T1000 (cell line): ENCODE results near the gene GNG12.

Experiments used
- DNase-seq: peaks from one replicate; lab custom pipeline; 2025; ENCODE audit warnings: mixed read lengths; lab: John Stamatoyannopoulos, UW

GNG12 gene

DNA sequence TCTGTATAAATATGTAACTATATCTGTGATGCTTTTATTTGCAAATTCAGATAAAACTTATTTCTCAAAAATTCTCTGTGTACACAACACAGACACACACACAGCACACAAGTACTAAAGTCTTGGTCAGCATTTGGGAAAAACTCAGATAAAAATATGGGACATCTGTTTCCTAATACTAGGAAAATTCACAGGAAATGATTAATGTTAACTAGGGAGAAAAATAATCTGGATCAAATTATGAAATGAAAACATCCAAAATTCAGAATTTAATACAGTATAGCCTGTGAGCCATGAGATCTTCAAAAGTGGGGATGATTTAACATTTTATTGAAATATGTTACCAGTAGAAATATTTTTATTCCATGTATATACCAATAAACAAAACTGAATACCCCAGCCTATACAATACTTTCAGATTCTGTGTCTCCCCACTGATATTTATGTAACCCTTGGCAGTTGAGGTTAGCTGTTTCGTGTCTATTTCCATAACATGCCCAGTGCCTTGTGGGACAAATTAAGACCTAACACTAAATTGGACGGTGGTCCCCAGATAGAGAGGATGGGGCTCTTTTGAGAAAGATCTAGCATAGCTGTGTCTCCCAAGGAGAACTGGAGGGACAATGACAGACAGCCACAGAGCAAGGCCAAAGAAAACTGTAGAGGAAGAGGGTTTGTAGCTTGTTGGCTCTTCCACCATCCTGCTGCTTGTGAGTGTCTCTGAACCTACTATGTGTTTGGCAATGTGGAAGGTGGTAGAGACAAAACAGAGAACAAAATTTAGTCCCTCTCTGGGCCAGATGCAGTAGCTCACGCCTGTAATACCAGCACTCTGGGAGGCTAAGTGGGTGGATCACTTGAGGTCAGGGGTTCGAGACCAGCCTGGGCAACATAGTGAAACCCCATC is 47.2 kb downstream of the GNG12 start:
- no peak for DNase-seq

DNA sequence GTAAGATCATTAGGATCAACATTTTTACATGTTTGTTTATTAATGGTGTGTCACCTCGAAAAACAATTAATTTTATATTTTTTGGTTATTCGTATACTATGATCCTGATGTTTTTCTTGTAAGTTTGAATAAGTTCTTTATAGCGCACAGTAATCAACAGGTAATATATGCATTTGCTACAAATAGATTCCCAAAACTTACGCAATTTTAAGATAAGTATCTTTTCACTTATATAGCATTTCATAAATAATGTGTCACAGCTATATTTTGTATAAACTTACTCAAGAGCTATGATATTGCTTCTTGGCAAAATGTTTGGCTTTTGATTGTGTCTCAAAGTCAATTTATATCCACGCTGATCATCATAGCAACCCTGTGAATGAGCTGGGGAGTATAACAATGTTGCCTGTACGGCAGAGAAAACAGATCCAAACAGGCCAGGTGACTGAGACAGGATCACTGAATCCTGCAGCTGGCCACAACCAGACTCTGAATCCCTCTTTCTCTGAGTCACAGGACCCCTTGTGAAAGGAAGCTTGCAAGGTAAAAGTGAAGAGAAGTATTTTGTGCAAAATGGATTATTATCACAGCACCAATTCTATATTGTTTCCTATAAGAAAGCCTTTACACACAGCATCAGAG is 48.6 kb downstream of the GNG12 start:
- no peak for DNase-seq

DNA sequence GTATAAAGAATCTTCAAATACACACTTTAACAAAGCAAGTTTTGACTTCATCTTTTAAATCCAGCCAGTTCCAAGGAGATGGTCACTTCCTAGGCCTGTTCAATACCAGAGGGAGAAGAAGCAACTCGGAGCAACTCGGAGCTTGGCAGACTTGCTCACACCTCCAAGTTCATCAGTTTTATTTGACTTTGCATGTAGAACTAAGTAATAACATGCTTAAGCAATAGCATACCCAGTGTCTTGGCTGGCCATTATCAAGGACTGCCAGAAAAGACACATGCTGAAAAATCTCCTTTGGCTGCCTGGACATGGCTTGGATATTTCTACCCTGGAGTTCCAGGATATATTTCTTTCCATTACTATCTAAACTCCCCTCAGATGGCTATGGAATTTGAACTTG is 52.6 kb downstream of the GNG12 start:
- DNase-seq: no peak

DNA sequence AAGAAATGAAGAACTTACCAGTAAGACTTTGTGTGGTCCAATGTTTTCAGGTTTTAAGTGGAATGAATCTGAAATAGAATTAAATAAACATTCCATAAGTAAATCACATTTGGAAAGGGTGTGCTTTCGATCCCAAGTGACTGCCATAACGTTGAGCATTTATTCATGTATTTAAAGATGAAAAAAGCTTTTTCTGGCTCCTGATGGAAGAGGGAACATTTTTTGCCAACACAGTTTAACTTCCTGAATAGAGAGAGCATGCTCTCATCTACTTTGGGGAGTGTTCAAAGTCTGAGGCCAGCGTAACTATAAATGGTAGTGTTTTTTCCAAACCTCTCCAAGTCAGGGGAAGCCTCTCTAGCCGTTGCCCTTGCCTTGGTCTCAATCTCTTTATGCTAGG is 55.8 kb downstream of the GNG12 start:
- DNase-seq: no peak

DNA sequence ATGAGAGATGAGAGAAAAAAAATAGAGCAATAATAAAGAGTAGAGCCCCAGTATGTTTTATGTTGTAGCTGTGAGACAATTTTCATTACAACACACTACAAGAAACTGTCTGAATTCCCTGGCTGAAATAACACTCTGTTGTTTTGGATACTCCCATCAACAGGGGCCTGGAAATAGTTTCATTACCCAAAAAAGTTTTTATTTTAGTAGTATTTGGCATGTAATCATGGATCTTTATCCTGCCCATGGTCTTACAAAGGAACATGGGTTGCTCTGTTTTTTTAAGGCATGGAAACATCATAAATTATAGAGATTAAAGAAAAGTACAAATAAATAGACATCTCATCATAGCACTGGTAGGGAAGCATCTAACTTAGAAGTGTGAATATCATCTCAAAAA is 56.3 kb downstream of the GNG12 start:
- no peak for DNase-seq

DNA sequence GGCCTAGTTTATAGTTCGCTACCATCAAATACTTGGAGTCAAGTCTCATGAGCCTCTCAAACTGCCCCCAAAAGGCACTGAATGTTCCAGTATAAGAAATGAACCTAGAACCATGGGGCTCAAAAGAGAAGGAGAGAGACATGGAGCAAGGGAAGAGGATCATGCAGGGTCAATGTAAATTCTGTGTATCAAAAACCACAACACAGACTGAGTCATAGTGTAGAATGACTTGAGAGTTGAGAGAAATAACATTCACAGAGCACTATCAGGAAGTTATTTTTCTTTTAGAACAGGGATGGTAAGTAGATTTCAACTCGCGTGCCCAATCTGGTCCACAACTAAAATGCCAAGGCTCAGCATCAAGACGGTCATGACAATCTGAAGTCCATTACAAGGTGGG is 59.8 kb downstream of the GNG12 start:
- no peak for DNase-seq

DNA sequence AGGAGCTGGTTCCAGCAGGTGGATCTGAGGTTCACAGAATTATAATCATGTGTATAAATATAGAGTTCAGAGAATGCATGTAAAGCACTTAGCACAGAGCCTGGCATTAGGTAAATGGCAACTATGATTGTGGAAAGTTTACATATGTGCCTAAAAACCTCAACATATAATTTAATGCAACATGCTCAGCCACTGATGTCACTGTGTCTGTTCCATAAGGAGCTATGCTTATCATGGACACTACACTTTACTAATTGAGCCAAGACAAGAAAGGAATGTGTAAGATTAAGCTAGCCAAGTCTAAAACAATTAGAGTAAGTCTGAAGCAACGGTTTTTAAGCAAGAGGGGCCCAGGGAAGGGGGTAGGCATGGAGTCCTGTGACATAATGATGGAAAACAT is 61.5 kb downstream of the GNG12 start:
- DNase-seq: no peak

DNA sequence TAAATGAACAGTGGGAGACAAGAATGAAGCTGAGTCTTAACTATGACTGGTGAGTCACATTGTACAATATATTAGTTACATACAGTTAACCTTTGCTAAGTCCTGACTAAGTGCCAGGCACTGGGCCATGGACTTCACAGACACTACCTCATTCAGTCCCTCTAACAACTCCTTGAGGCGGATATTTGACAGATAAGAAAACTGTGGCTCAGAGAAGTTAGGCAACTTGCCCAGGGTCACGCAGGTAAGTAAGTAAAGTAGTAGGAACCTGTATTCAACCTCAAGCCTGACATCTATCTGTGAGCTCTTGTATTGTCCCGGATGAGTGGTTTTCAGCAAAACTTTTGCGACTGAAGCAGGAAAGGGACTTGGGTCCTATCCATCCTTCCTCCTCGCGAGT is 62.1 kb downstream of the GNG12 start:
- peak; percentile 27 for DNase-seq

DNA sequence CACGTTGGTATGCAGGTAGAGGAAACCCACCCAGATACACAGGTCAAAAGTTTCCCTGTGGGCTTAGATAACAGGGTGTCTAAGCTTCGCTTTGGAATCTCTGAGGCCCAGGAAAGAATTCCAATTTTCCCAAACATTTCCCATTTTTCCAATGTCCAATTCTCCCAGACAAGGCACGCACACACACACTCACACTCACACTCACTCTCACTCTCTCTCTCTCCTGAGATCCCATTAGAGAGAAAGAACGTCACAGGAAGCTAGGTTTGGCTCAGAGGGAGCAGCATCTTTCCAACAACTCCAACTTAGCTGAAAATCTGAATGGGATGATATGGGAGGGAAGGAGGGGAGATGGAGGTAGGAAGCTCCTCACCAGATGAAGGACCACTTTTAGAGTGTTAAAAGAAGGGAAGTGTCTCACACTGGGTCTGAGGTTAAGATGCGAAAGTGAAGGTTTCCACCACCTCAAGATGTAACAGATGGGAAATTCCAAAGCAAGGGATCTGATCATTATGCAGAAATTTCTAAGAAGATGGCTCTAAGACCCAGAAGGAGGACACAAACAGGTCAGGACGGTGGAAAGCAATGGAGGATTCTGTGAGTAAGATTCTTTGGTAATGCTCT is 63.5 kb downstream of the GNG12 start:
- DNase-seq: no peak

DNA sequence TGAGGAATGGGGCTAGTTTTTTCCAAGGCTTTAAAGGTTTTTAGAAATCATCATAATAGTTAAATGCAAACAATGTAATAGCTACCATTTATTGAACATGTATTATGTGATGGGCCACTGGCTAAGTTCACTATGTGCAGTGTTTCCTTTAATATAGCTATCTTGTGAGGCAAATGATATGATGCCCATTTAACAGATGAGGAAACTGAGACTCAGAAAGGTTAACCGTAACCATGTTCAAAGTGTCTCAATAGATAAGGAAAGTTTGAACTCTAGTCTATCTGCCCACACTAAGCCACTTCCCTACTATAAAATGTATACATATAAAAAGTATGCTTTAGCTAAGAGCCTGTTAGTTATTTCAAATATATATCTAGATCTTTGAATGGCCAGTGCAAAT is 64.8 kb downstream of the GNG12 start:
- no peak for DNase-seq

DNA sequence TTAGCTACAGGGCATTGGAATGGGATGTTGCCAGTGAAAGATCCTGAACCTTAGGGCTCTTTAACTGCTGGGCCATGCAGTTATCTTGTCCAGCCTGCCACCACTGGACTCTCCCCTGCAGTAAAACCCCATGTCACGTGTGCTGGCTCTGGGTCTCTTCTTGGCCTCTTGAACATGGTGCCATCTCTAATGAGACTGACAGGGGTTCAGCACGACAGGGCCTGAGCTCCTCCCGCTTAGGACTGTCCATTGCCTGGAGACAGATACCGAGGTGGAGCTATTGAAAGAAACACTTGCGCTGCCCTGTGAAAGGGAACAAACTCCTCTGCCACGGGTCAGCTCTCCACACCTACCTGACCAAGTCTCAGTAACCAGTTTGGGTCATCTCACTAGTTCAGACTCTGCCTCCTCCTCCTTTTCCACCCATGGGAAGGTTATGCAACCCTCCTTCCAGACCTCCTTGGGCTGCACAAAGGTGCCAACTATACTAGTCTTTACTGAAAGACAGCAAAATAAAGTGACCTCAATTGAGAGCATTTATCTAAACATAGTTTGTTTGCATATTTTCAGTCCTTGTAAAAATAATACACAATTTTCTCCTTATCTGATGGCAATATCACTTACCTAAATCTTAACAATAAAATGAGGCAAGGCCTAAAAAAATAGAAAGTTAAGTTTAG is 66.0 kb downstream of the GNG12 start:
- DNase-seq: no peak

DNA sequence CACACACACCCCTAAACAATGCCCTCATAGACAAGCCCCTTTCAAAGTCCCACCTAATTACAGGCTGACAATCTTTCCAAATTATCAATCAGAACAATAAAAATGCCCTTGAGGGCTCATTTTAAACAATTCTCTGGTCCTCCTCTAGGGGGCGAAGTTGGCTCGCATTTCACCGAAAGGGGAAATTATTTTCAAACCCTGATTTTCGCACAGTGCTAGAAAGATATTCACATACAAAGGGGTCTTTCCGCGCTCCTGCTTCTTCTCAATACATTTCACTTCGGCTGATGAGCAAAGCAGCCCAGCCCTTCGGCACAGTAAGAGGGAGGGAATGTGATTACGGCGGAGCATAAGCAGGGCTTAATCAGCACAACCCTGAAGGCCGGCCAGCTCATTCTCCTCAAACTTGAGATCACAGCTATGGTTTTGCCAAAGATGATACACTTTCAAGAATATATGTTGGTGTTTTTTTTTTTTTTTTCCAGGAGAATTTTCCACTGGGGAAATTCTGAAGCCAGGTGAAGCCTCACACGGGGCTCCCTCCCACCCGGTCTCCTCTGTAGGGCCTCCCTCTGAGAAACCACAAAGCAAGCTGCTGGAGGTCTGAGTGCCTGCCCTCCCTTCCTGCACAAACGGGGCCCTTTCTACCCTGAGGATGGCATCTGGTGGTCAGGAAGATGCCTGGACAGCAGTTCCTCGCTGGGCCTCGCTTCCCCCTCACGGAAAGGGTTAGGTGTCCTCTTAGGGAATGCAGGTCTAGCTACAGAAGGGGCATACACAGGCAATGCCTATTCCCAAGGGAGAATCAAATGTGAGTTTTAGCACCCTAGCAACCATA is 66.9 kb downstream of the GNG12 start:
- peak; percentile 68 for DNase-seq

DNA sequence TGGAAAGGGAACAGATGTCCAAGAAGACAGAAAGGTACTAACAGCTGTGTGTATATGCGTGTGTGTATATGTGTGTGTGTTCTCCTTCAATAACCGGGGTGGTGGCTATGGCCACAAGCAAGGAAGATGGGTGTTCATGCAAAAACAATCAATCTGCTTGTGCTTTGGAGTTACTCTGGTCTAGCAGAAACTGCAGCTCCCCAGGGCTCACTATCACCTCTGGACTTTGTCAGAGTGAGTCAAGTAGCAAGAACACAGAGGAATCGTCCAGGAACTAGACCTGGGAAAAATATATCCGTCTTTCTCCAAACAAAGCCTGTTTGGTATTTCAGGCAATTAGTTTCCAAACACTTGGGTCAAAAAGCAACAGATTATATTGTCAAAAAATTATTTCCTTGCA is 68.6 kb downstream of the GNG12 start:
- DNase-seq: no peak

DNA sequence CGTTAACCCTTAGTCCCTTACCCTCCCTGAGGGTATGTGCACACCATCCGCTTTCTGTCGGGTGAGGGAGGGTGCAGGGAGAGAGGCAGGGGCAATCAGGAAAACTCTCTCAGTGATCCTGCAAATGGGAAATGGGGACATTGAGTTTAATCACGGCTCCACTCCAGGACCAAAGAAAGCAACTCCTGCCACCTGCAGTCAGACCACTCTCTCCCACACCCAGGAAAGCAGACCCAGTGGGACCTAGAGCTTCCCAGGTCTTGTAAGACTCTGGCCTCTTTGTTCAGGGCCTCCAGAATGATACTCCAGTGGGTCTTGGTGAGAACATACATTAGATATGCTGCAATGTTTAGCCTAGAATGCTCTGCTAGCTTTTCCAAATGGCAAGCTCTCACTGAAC is 71.5 kb downstream of the GNG12 start:
- DNase-seq: no peak

DNA sequence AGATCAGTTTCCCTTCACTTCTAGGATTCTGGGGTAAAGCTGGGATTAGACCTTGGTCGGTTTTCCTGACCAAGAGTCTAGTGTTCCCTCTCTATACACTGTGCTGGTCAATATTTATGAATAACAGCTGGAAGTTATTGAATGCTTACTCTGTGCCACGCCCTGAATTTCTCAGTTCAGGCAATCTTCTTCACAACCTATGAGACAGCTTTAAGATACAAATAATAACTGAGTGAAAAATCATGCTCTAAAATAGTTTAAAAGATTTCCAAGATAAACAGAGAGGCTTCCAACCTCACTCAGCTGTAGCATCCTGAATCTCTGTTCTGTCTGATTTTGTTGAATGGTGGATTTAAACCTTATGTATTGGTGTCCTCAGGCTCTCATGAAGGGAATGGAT is 72.2 kb downstream of the GNG12 start:
- no peak for DNase-seq

DNA sequence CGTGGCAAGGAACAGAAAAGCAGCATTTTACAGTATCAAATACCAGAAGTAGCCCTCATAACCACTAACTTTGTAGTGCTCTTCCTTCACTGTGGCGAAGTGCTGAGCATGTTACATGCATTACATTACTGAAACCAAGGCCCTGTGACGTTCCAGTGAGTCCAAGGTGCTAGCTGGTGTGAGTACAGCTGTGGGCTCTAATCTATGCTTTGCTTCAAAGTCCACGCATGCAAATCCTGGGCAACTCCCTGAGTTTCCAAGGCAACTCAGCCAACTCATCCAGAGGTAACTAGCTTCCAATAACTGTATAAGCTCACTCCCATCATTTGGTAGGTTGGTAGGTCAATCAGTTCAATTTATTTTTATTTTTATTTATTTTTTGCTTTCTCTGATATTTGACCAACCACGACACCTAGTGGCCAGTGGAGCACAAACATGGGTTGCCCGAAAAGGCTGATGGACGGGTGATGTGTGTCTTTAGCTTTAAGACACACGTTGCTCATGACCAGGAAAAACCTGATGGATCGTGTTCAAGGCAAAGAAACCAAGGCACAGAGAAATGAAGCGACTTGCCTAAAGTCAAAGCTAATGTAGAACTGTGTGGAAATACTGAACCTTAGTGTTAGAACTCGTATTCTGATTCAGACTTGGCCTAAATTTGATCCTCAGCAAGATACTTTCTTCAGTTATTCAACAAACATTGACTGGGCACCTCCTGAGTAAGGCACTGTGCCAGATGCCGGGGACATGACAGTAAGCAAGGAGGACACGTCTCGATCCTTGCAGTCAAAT is 73.0 kb downstream of the GNG12 start:
- DNase-seq: peak; percentile 43

DNA sequence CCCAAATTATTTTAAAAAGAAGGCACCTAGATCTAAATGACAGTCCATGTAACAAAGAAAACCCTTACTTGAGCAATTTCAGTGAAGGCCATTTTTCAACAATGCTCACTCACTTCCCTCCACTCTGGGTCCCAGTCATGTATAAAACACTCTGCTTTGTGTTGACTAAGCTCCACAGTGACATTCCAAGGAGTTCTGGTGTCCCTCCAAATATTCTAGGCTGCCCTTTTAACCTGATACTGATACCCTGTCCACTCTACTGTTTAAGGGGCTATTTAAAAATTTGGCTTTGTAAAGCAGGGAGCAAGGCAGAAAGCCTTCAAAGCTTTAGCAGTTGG is 73.6 kb downstream of the GNG12 start:
- DNase-seq: no peak

DNA sequence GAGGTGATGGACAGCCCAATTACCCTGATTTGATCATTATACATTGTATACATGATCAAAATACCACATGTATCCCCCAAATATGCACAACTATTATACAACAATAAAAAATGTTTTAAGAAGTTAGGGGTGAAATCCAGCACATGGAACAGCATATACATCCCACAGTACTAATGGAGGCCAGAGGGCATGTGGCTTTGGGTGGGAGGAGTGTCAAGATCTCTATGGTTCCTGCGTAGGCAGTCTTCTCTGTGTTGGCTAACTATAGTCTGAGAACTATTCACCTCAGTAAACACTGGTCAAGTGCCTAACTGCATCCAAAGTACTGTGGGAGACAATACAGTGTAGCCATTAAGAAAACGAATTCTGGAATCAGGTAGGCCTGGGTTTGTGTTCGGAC is 74.2 kb downstream of the GNG12 start:
- DNase-seq: no peak

DNA sequence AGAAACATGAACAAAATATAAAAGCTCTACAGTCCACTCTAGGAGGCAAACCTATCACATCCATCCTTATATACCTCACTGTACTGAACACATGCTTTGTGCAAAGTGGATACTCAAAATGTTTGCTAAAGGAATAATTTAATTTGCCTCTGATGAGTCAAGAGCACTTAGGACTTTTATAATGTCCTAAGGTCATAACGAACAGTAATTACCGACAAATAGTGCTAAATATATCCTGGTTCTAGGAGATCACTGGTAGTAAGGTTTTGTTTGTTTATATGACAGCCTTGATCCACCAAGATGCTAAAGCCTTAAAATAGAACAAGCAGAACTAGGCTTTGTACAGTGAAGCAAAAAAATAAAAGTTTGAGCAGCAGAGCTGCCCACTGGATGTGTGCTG is 77.6 kb downstream of the GNG12 start:
- DNase-seq: no peak

DNA sequence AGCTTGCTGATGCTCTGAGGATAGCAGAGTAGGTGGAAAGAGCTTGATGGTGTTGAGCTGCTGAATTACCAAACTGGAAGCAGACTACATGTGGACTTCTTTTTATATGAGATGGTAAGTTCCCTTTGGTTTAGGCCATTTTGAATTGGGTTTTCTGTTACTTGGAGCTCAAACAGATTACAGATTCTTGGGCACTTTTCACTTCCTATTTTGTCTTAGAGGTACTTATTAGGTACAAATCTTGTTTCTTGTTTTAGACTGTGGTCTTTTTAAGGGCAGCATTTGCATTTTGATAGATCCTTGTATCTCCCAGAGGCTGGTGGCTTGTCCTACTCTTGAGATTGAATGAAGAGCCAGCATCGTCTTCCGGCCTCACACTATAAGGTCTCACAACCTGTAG is 78.1 kb downstream of the GNG12 start:
- no peak for DNase-seq

DNA sequence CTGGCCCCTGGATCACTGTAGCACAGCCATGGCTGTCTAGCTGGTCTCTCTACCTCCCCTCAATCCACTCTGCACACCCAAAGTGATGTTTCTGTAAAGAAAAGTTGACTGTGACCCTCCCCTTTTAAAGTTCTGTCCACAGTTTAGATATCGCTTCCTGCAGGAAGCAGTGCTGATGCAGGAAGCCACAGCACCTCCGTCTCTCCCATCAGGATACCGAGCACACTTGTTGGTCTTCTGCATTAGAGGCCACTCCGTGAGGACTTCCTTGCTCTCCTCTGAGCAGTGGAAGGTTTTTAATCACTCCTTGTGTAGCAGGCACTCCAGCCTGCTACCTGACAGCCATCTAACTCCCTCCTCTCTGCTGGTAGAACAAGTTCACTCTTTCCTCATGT is 78.7 kb downstream of the GNG12 start:
- DNase-seq: no peak
